IMR-90 (cell line): ENCODE measurements around the gene TMEM33. TPM values are rescaled to one million over a fixed set of nuclear protein-coding genes. Genes with fewer than 3 reads are reported as not detected.

Experiments
- ATAC-seq: fragments of 200-7000 bp; cut with Tn5 transposase; 2 replicates; pipeline ENCODE4 v1.9.1; 2020; ENCODE audit warnings: low read depth, mild to moderate bottlenecking, moderate library complexity
- BruUV-seq: library from RNA; stranded (reverse); fragments of 400-500 nt; replicated peaks from 2 replicates; lab custom pipeline; 2021; lab: Mats Ljungman, UMichigan
- CTCF ChIA-PET: fragments of 300-600 bp; formaldehyde crosslinking; extraction: SDS; loops from one replicate; lab custom pipeline; 2021; ENCODE audit warnings: antibody characterized with exemption; lab: Yijun Ruan, JAX
- POLR2A ChIA-PET: fragments of 300-600 bp; sonication (Branson Sonifier 250); formaldehyde crosslinking; loops from one replicate; lab custom pipeline; 2022; ENCODE audit warnings: antibody characterized with exemption; ENCODE audit not compliant: unreplicated experiment; lab: Charles Lee
- DNase-seq: peaks from one replicate; pipeline ENCODE4 v3.0.0; 2013
- H2AFZ ChIP-seq: replicated peaks from 2 replicates; pipeline ENCODE3; 2013; ENCODE audit warnings: low read length, mild to moderate bottlenecking; ENCODE audit not compliant: poor library complexity
- H2AK5ac ChIP-seq: 2 replicates; pipeline ENCODE4 v1.6.1; 2013; ENCODE audit warnings: low read depth, low read length, inconsistent platforms
- H2AK9ac ChIP-seq: replicated peaks from 2 replicates; pipeline ENCODE3; 2013; ENCODE audit warnings: mild to moderate bottlenecking, low read depth, low read length, moderate library complexity; ENCODE audit not compliant: poor library complexity
- H2BK120ac ChIP-seq: 2 replicates; pipeline ENCODE4 v1.6.1; 2013; ENCODE audit warnings: low read depth, low read length, inconsistent platforms
- H2BK15ac ChIP-seq: 3 replicates; pipeline ENCODE4 v1.6.1; 2013; ENCODE audit warnings: low read depth, low read length, inconsistent platforms
- H2BK20ac ChIP-seq: 2 replicates; pipeline ENCODE4 v1.6.1; 2013; ENCODE audit warnings: low read depth, mild to moderate bottlenecking, inconsistent platforms, low read length, moderate library complexity
- H2BK5ac ChIP-seq: 2 replicates; pipeline ENCODE4 v1.6.1; 2013; ENCODE audit warnings: mild to moderate bottlenecking, low read depth, low read length, inconsistent platforms; ENCODE audit not compliant: poor library complexity, severe bottlenecking
- H3K14ac ChIP-seq: replicated peaks from 2 replicates; pipeline ENCODE4 v1.6.1; 2013; ENCODE audit warnings: low read depth, low read length, inconsistent platforms
- H3K18ac ChIP-seq: 2 replicates; pipeline ENCODE4 v1.6.1; 2013; ENCODE audit warnings: low read depth, low read length, control low read depth
- H3K23ac ChIP-seq: 2 replicates; pipeline ENCODE4 v1.6.1; 2013; ENCODE audit warnings: low read depth, low read length, inconsistent platforms
- H3K27ac ChIP-seq: 2 replicates; pipeline ENCODE4 v1.5.1; 2013; ENCODE audit warnings: mild to moderate bottlenecking, control low read depth, low read length; ENCODE audit not compliant: insufficient read depth
- H3K27me3 ChIP-seq: 2 replicates; pipeline ENCODE4 v1.6.1; 2013; ENCODE audit warnings: low read length; ENCODE audit not compliant: control insufficient read depth, insufficient read depth
- H3K36me3 ChIP-seq: 2 replicates; pipeline ENCODE4 v1.6.1; 2013; ENCODE audit warnings: low read length, mixed read lengths; ENCODE audit not compliant: control insufficient read depth, insufficient read depth
- H3K4ac ChIP-seq: 2 replicates; pipeline ENCODE4 v1.6.1; 2013; ENCODE audit warnings: low read depth, low read length, inconsistent platforms
- H3K4me1 ChIP-seq: 2 replicates; pipeline ENCODE4 v1.6.1; 2013; ENCODE audit warnings: low read length, mixed read lengths; ENCODE audit not compliant: control insufficient read depth, insufficient read depth
- H3K4me2 ChIP-seq: 2 replicates; pipeline ENCODE4 v1.6.1; 2013; ENCODE audit warnings: low read depth, mild to moderate bottlenecking, control low read depth, low read length, moderate library complexity
- H3K4me3 ChIP-seq: 2 replicates; pipeline ENCODE4 v1.5.1; 2013; ENCODE audit warnings: low read depth, mild to moderate bottlenecking, control low read depth, low read length, moderate library complexity; ENCODE audit not compliant: insufficient read depth
- H3K56ac ChIP-seq: 2 replicates; pipeline ENCODE4 v1.6.1; 2013; ENCODE audit warnings: low read length, inconsistent platforms; ENCODE audit not compliant: insufficient read depth; ENCODE audit errors: extremely low read depth
- H3K79me1 ChIP-seq, 2 experiments: 2 replicates each; pipeline ENCODE4 v1.6.1; 2013; ENCODE audit warnings: low read length in 2 of 2, inconsistent platforms in 1 of 2, low read depth in 1 of 2
- H3K9ac ChIP-seq: 2 replicates; pipeline ENCODE4 v1.6.1; 2013; ENCODE audit warnings: low read depth, low read length, control low read depth
- H3K9me1 ChIP-seq: 2 replicates; pipeline ENCODE4 v1.6.1; 2013; ENCODE audit warnings: low read length, inconsistent platforms; ENCODE audit not compliant: insufficient read depth
- H3K9me3 ChIP-seq: 2 replicates; pipeline ENCODE4 v1.6.1; 2013; ENCODE audit warnings: low read length; ENCODE audit not compliant: control insufficient read depth, insufficient read depth
- H4K20me1 ChIP-seq: 2 replicates; pipeline ENCODE4 v1.6.1; 2013; ENCODE audit warnings: low read length, inconsistent platforms; ENCODE audit not compliant: insufficient read depth
- H4K5ac ChIP-seq: 2 replicates; pipeline ENCODE4 v1.6.1; 2013; ENCODE audit warnings: mild to moderate bottlenecking, low read depth, low read length, control low read depth
- H4K8ac ChIP-seq, 2 experiments: 2 replicates each; pipeline ENCODE4 v1.6.1; 2013; ENCODE audit warnings: low read depth in 2 of 2, low read length in 2 of 2, control low read depth in 1 of 2, inconsistent platforms in 1 of 2
- H4K91ac ChIP-seq: 2 replicates; pipeline ENCODE4 v1.6.1; 2013; ENCODE audit warnings: low read depth, low read length, inconsistent platforms; ENCODE audit not compliant: insufficient read depth
- CEBPB ChIP-seq: IDR thresholded peaks from 2 replicates; pipeline ENCODE4 v1.6.1; 2012; ENCODE audit warnings: low read depth, low read length, improper control_type of control experiment
- CHD1 ChIP-seq: IDR thresholded peaks from 2 replicates; pipeline ENCODE4 v1.6.1; 2012; ENCODE audit warnings: low read depth, low read length, improper control_type of control experiment
- FOS ChIP-seq: fragments of 150-350 bp; IDR thresholded peaks from 2 replicates; pipeline ENCODE4 v1.6.1; 2016; ENCODE audit warnings: low read depth, low read length
- MAFK ChIP-seq: IDR thresholded peaks from 2 replicates; pipeline ENCODE4 v1.6.1; 2012; ENCODE audit warnings: low read depth, low read length, improper control_type of control experiment
- MAZ ChIP-seq: IDR thresholded peaks from 2 replicates; pipeline ENCODE4 v1.6.1; 2012; ENCODE audit warnings: low read depth, mild to moderate bottlenecking, low read length, improper control_type of control experiment, moderate library complexity, borderline replicate concordance
- RCOR1 ChIP-seq: IDR thresholded peaks from 2 replicates; pipeline ENCODE4 v1.6.1; 2012; ENCODE audit warnings: mild to moderate bottlenecking, low read length, improper control_type of control experiment; ENCODE audit not compliant: insufficient replicate concordance
- RFX5 ChIP-seq: IDR thresholded peaks from 2 replicates; pipeline ENCODE4 v1.8.0; 2012; ENCODE audit warnings: low read depth, mild to moderate bottlenecking, low read length, moderate library complexity
- WGBS, 2 experiments: methylation state at CpG; one replicate each; pipeline versions ENCODE4 v1.1.5 to v1.1.7; 2013; ENCODE audit warnings: missing lambda C conversion rate in 2 of 2; ENCODE audit not compliant: insufficient read length in 1 of 2; ENCODE audit errors: extremely low coverage in 2 of 2; 5-methylcytosine and 5-hydroxymethylcytosine counted together
- dilution Hi-C: fragments of 300-500 bp; cut with HindIII; formaldehyde crosslinking; loops from one replicate; pipeline ENCODE4 v1.14.3; 2018; ENCODE audit warnings: low sequenced_read_pairs; ENCODE audit not compliant: unreplicated experiment
- in situ Hi-C: fragments of 300-500 bp; cut with MboI; formaldehyde crosslinking; loops from 3 replicates; pipeline ENCODE4 v1.14.3; 2019; ENCODE audit warnings: low sequenced_read_pairs, inconsistent platforms, mixed read lengths
- intact Hi-C: fragments of 100-400 bp; cut with micrococcal nuclease; formaldehyde crosslinking; loops from 2 replicates; pipeline ENCODE4 v1.10.0; 2022
- polyA plus RNA-seq, 3 experiments: library from polyadenylated mRNA; depleted of rRNA; stranded (reverse); fragments of >200 nt; gene quantifications; 2 replicates each; pipeline ENCODE4 v1.2.3, GENCODE V29; 2012; ENCODE audit warnings: low replicate concordance in 1 of 3
- total RNA-seq: library from RNA; depleted of rRNA; stranded (reverse); fragments of >200 nt; gene quantifications from 2 replicates; pipeline ENCODE4 v1.2.3, GENCODE V29; 2012
- TF ChIP-seq, protein P1 (sequence below): conservative IDR thresholded peaks from 2 replicates; pipeline ENCODE4 v1.5.1; 2012; ENCODE audit warnings: mild to moderate bottlenecking, low read depth, low read length, improper control_type of control experiment

Gene TMEM33
- total and polyA plus RNA-seq, 2 of the 4 experiments (the other 2 are of a cell fraction): 23.6 to 45.5 TPM

GRCh38 chr4:41939016-41939626 lies 3.9 kb downstream of the TMEM33 start:
- CTCF ChIA-PET: no interaction called here
- no TSS peak for BruUV-seq
- Histone ChIP-seq H2AFZ (no peak overlapping the region), H3K4me1 (peaks cover 7% of the 10 kb centered on the region), H3K27me3 (no peaks in the 10 kb centered on the region), H3K9me1 (peaks cover 5% of the 10 kb centered on the region; the same call in 1 of the 2 replicates), H3K4me2 (no peak overlapping the region), H4K5ac (no peak overlapping the region), H2BK120ac (no peak overlapping the region), H4K20me1 (peaks cover 8% of the 10 kb centered on the region; the same call in 1 of the 2 replicates), H2BK15ac (no peak overlapping the region), H3K9me3 (no peaks in the 10 kb centered on the region), H3K79me1 (peaks cover 6 to 28% of the 10 kb centered on the region in 2 experiments), H3K27ac (no peak overlapping the region), H2AK9ac (no peak overlapping the region), H3K4me3 (no peak overlapping the region), H3K4ac (no peak overlapping the region), H3K23ac (peak overlapping the region; percentile 24; the same call in 1 of the 2 replicates), H3K18ac (no peak overlapping the region), H3K56ac (no peak overlapping the region), H4K91ac (no peak overlapping the region), H4K8ac (no peak overlapping the region), H3K14ac (no peak overlapping the region), H2AK5ac (no peak overlapping the region), H3K36me3 (peaks cover 5% of the 10 kb centered on the region), H2BK20ac (no peak overlapping the region), H2BK5ac (no peak overlapping the region), H3K9ac (0 out of 2 replicates have a peak overlapping the region, but pooled peaks have one; percentile 38)
- in situ Hi-C loops (no loop called here), intact Hi-C loops (no loop called here), dilution Hi-C loops (no loop called here)
- ATAC-seq (no peak), DNase-seq (peak; percentile 60)
- TF ChIP-seq MAZ (no peak), RFX5 (no peak), RCOR1 (no peak), FOS (no peak), CEBPB (peak; percentile 95), MAFK (peak; percentile 75), CHD1 (no peak)
- TF ChIP-seq, protein P1, sequence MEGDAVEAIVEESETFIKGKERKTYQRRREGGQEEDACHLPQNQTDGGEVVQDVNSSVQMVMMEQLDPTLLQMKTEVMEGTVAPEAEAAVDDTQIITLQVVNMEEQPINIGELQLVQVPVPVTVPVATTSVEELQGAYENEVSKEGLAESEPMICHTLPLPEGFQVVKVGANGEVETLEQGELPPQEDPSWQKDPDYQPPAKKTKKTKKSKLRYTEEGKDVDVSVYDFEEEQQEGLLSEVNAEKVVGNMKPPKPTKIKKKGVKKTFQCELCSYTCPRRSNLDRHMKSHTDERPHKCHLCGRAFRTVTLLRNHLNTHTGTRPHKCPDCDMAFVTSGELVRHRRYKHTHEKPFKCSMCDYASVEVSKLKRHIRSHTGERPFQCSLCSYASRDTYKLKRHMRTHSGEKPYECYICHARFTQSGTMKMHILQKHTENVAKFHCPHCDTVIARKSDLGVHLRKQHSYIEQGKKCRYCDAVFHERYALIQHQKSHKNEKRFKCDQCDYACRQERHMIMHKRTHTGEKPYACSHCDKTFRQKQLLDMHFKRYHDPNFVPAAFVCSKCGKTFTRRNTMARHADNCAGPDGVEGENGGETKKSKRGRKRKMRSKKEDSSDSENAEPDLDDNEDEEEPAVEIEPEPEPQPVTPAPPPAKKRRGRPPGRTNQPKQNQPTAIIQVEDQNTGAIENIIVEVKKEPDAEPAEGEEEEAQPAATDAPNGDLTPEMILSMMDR: no peak
- 60% methylated on average over 1 of the region's 3 CpGs; no CpG with 5 or more reads in 1 of the 2 experiments for WGBS, 2 experiments
- POLR2A ChIA-PET: no interaction called here
